ENCODE results near the gene IL13RA1. TPM values are rescaled to one million over a fixed set of nuclear protein-coding genes. Genes with fewer than 3 reads are reported as not detected.

The IL13RA1 gene
- total and polyA plus RNA-seq, 2 experiments from 2014 or later, result 2.7 to 6.6 TPM

- Histone ChIP-seq H2AFZ (no peak overlapping the region), H3K79me2 (replicated peaks; ENCODE audit: insufficient read depth) (no peaks in the 10 kb centered on the region), H3K36me3 (ENCODE audit: insufficient read depth) (no peaks in the 10 kb centered on the region), H3K9me2 (ENCODE audit: insufficient read depth) (no peaks in the 10 kb centered on the region), H3K4me1 (ENCODE audit: insufficient read depth) (peaks cover 6% of the 10 kb centered on the region; the same call in 1 of the 2 replicates), H4K20me1 (replicated peaks; ENCODE audit: insufficient read depth) (no peaks in the 10 kb centered on the region), H3K4me3 (no peak overlapping the region), H3K27ac (ENCODE audit: low read depth) (no peak overlapping the region), H3F3A (replicated peaks; ENCODE audit: low read depth) (no peaks in the 10 kb centered on the region), H3K27me3 (ENCODE audit: insufficient read depth) (no peaks in the 10 kb centered on the region), H3K4me2 (no peak overlapping the region)
- Mint-ChIP-seq H3K36me3 (ENCODE audit: low read depth) (no peaks in the 10 kb centered on the region; the same call in 2 of the 3 replicates), H3K27me3 (ENCODE audit: insufficient read depth, low read depth, poor library complexity) (peaks cover 4% of the 10 kb centered on the region), H3K4me1 (peaks cover 10% of the 10 kb centered on the region), H3K27ac (no peak overlapping the region), H3K9me3 (peaks cover 6% of the 10 kb centered on the region; the same call in 2 of the 3 replicates), H3K4me3 (no peak overlapping the region)
- TF ChIP-seq REST (IDR thresholded peaks at IDR 0.05; ENCODE audit: unreplicated experiment) (no peak), EZH2 (IDR thresholded peaks at IDR 0.05; ENCODE audit: low read depth, unreplicated experiment) (no peak), POLR2AphosphoS5 (IDR thresholded peaks at IDR 0.05; ENCODE audit: low read depth) (no peak), CTCF (conservative IDR thresholded peaks at IDR 0.05; ENCODE audit: low read depth in 2 of 2) (no peak), ZNF331 (CRISPR knock-in tag; IDR thresholded peaks at IDR 0.05; ENCODE audit: low read depth) (no peak), JUNB (IDR thresholded peaks at IDR 0.05; ENCODE audit: unreplicated experiment) (no peak), ZNF114 (CRISPR knock-in tag; IDR thresholded peaks at IDR 0.05) (no peak), CREB1 (CRISPR knock-in tag; IDR thresholded peaks at IDR 0.05; ENCODE audit: low read depth) (no peak), STAT1 (IDR thresholded peaks at IDR 0.05; ENCODE audit: unreplicated experiment) (no peak), ETS1 (IDR thresholded peaks at IDR 0.05) (no peak), EZH2phosphoT487 (IDR thresholded peaks at IDR 0.05; ENCODE audit: unreplicated experiment) (no peak), NANOG (IDR thresholded peaks at IDR 0.05; ENCODE audit: borderline replicate concordance) (no peak), ZNF462 (CRISPR knock-in tag; IDR thresholded peaks at IDR 0.05) (no peak)
- ATAC-seq (no peak), DNase-seq (ENCODE audit: low spot score) (no peak)
Observed at GRCh38 chrX:118718737-118719136, 8.7 kb upstream of the IL13RA1 start.

All from GM23338 (cell line).